ENCODE data around the gene ADGRE3. TPM values are rescaled to one million over a fixed set of nuclear protein-coding genes. Genes with fewer than 3 reads are reported as not detected.

Gene ADGRE3
- total RNA-seq, 1 experiment from 2014 or later: not detected

DNA sequence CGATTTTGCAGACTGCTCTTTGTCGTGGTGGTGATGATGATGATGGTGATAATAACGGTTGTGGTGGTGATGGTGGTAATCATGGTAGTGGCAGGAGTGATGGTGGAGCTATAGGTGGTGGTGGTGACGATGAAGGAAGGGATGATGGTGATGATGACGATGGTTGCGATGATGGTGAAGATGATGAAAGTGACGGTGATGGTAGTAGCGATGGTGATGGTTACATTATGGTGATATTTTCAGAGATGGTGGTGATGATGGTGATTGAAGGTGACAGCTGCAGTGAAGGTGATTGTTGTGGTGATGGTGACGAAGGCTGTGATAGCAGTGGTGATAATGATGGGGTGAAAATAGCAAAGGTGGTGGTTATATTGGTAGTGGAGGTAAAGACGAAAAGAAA lies 2.1 kb upstream of the ADGRE3 start:
- no peaks in the 10 kb centered on the region for H3K36me3 ChIP-seq (ENCODE audit: low read depth, low read length)
- H3F3A ChIP-seq (ENCODE audit: low read length, unreplicated experiment): no peaks in the 10 kb centered on the region
- no peak overlapping the region for H3K9ac ChIP-seq (ENCODE audit: low read length)
- H3K9me3 ChIP-seq (ENCODE audit: low read length): no peaks in the 10 kb centered on the region; the same call in 1 of the 2 replicates
- no peak for TF ChIP-seq EZH2phosphoT487 (IDR thresholded peaks at IDR 0.05; ENCODE audit: borderline replicate concordance, low read length)
- TF ChIP-seq EZH2 (IDR thresholded peaks at IDR 0.05; ENCODE audit: low read length, unreplicated experiment): no peak
- no peak for TF ChIP-seq CTCF (conservative IDR thresholded peaks at IDR 0.05; ENCODE audit: low read depth, low read length)
- peaks cover 48% of the 10 kb centered on the region for H3K27me3 ChIP-seq (ENCODE audit: low read length)
- no TSS peak for BruUV-seq (replicated peaks)
- H4K20me1 ChIP-seq (ENCODE audit: low read length): no peaks in the 10 kb centered on the region
- H3K4me1 ChIP-seq (ENCODE audit: insufficient read depth, low read length): no peaks in the 10 kb centered on the region
- no peaks in the 10 kb centered on the region for H3K79me2 ChIP-seq (ENCODE audit: low read length)
- H3K4me3 ChIP-seq (ENCODE audit: low read length): no peak overlapping the region
- ATAC-seq (no peak), DNase-seq (no peak)
- no peaks in the 10 kb centered on the region for H3K9me2 ChIP-seq (replicated peaks; ENCODE audit: low read length)
- ChIA-PET CTCF (interaction anchor here (2.6 kb wide), 1 partner anchor 9 kb away, joined by 9 read pairs; no protein-coding TSS in a partner anchor), POLR2A (ENCODE audit: unreplicated experiment) (interaction anchor here (0.6 kb wide), 1 partner anchor 194 kb away, joined by 17 read pairs; no protein-coding TSS in a partner anchor)
- H3K27ac ChIP-seq (ENCODE audit: low read length): no peak overlapping the region
- intact Hi-C loops (cut with micrococcal nuclease): no loop called here
- H2AFZ ChIP-seq (ENCODE audit: low read length): no peak overlapping the region
- no peak overlapping the region for H3K4me2 ChIP-seq (ENCODE audit: low read length)

- ATAC-seq: no peak
- POLR2A ChIA-PET (ENCODE audit: unreplicated experiment): interaction anchor here (0.5 kb wide), 1 partner anchor 97 kb away, joined by 3 read pairs; no protein-coding TSS in a partner anchor
- no peaks in the 10 kb centered on the region for H3K36me3 ChIP-seq (ENCODE audit: low read depth, low read length)
- CTCF ChIA-PET: no interaction called here
- H3K27ac ChIP-seq (ENCODE audit: low read length): no peak overlapping the region
- no peak overlapping the region for H3K4me2 ChIP-seq (ENCODE audit: low read length)
- intact Hi-C loops (cut with micrococcal nuclease): no loop called here
- peaks cover 71% of the 10 kb centered on the region for H3K27me3 ChIP-seq (ENCODE audit: low read length)
- no peaks in the 10 kb centered on the region for H3K79me2 ChIP-seq (ENCODE audit: low read length)
- H3K4me1 ChIP-seq (ENCODE audit: insufficient read depth, low read length): no peaks in the 10 kb centered on the region
- H4K20me1 ChIP-seq (ENCODE audit: low read length): no peaks in the 10 kb centered on the region
- no peak for DNase-seq
- H3F3A ChIP-seq (ENCODE audit: low read length, unreplicated experiment): no peaks in the 10 kb centered on the region
- no peak for TF ChIP-seq EZH2phosphoT487 (IDR thresholded peaks at IDR 0.05; ENCODE audit: borderline replicate concordance, low read length)
- TF ChIP-seq CTCF (conservative IDR thresholded peaks at IDR 0.05; ENCODE audit: low read depth, low read length): no peak
- no peaks in the 10 kb centered on the region for H3K9me2 ChIP-seq (replicated peaks; ENCODE audit: low read length)
- H3K9ac ChIP-seq (ENCODE audit: low read length): no peak overlapping the region
- H3K9me3 ChIP-seq (ENCODE audit: low read length): no peaks in the 10 kb centered on the region; the same call in 1 of the 2 replicates
- no peak overlapping the region for H3K4me3 ChIP-seq (ENCODE audit: low read length)
- H2AFZ ChIP-seq (ENCODE audit: low read length): no peak overlapping the region
- no TSS peak for BruUV-seq (replicated peaks)
Observed at GRCh38 chr19:14673088-14673487, 1.6 kb downstream of the ADGRE3 start.

- no peaks in the 10 kb centered on the region for H3K36me3 ChIP-seq (ENCODE audit: low read depth, low read length)
- CTCF ChIA-PET: no interaction called here
- TF ChIP-seq EZH2 (IDR thresholded peaks at IDR 0.05; ENCODE audit: low read length, unreplicated experiment): no peak
- TF ChIP-seq EZH2phosphoT487 (IDR thresholded peaks at IDR 0.05; ENCODE audit: borderline replicate concordance, low read length): no peak
- no peak for TF ChIP-seq CTCF (conservative IDR thresholded peaks at IDR 0.05; ENCODE audit: low read depth, low read length)
- no peaks in the 10 kb centered on the region for H4K20me1 ChIP-seq (ENCODE audit: low read length)
- H3K9me3 ChIP-seq (ENCODE audit: low read length): no peaks in the 10 kb centered on the region; the same call in 1 of the 2 replicates
- H3K79me2 ChIP-seq (ENCODE audit: low read length): no peaks in the 10 kb centered on the region
- POLR2A ChIA-PET (ENCODE audit: unreplicated experiment): no interaction called here
- no peak overlapping the region for H3K4me2 ChIP-seq (ENCODE audit: low read length)
- no peaks in the 10 kb centered on the region for H3K9me2 ChIP-seq (replicated peaks; ENCODE audit: low read length)
- no TSS peak for BruUV-seq (replicated peaks)
- DNase-seq: no peak
- ATAC-seq: no peak
- H2AFZ ChIP-seq (ENCODE audit: low read length): no peak overlapping the region
- H3F3A ChIP-seq (ENCODE audit: low read length, unreplicated experiment): no peaks in the 10 kb centered on the region
- H3K27me3 ChIP-seq (ENCODE audit: low read length): peaks cover 69% of the 10 kb centered on the region
- H3K9ac ChIP-seq (ENCODE audit: low read length): no peak overlapping the region
- no peak overlapping the region for H3K27ac ChIP-seq (ENCODE audit: low read length)
- H3K4me3 ChIP-seq (ENCODE audit: low read length): no peak overlapping the region
- no peaks in the 10 kb centered on the region for H3K4me1 ChIP-seq (ENCODE audit: insufficient read depth, low read length)
- intact Hi-C loops (cut with micrococcal nuclease): no loop called here
Observed at GRCh38 chr19:14672188-14672872, 2.3 kb downstream of the ADGRE3 start.
